ENCODE data around the gene TRH. TPM values are rescaled to one million over a fixed set of nuclear protein-coding genes. Genes with fewer than 3 reads are reported as not detected.

The TRH gene
- total and polyA plus RNA-seq, 2 of the 8 experiments (the other 6 are each of a cell fraction or from before 2014, with no cell fraction given) = not detected

DNA sequence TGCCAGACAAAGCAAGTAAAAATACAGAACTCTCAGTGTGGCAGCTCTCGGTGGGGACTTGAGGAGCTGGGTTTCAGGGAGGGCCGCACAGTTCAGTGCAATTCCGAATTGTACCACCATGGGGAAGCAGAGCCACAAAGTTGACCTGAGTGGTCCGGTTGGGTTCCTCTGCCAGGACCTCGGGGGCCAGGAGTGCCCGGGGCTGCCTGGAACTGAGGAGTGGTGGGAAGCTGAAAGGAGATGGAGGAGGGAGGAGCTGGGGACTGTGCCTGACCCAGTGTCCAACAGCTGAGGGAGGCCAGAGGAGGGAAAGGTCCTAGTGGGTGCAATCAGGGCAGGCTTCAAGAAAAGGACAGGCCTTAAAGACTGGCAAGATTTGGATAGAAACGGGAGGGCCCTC lies 32.2 kb upstream of the TRH start:
- Histone ChIP-seq H2BK5ac (ENCODE audit: low read depth, low read length) (no peak overlapping the region), H3K14ac (ENCODE audit: insufficient read length) (no peak overlapping the region), H4K8ac (ENCODE audit: extremely low read depth, insufficient read depth, low read length) (no peak overlapping the region), H3K18ac (ENCODE audit: extremely low read depth, low read length) (no peak overlapping the region), H2BK20ac (ENCODE audit: low read length) (no peak overlapping the region), H3K23me2 (ENCODE audit: low read depth, low read length) (peaks cover 2% of the 10 kb centered on the region; the same call in 1 of the 2 replicates), H4K20me1 (replicated peaks in 1 of 2; ENCODE audit: control insufficient read depth in 1 of 2, insufficient read depth in 2 of 2, low read length in 2 of 2) (no peaks in the 10 kb centered on the region), H3K56ac (replicated peaks; ENCODE audit: insufficient read length, low read depth, low read length) (no peak overlapping the region), H3K36me3 (ENCODE audit: control insufficient read depth in 2 of 4, insufficient read depth in 4 of 4, low read length in 3 of 4) (no peaks in the 10 kb centered on the region), H3K23ac (ENCODE audit: insufficient read length) (no peak overlapping the region), H3K79me1 (ENCODE audit: low read depth, low read length) (no peaks in the 10 kb centered on the region), H3K4me1 (replicated peaks in 1 of 4; ENCODE audit: control insufficient read depth in 3 of 4, insufficient read depth in 4 of 4, low read length in 3 of 4) (no peaks in the 10 kb centered on the region; a peak in 1 of 7 replicates), H3K27ac (ENCODE audit: low read depth, low read length) (no peak overlapping the region), H2AK5ac (ENCODE audit: low read depth, low read length) (no peak overlapping the region), H2BK120ac (replicated peaks; ENCODE audit: low read depth, low read length) (no peak overlapping the region), H3K4ac (replicated peaks; ENCODE audit: insufficient read length, low read depth, low read length) (no peak overlapping the region), H3K4me3 (ENCODE audit: extremely low read depth in 1 of 4, insufficient read depth in 2 of 4, low read depth in 3 of 4, low read length in 4 of 4) (no peak overlapping the region), H2BK15ac (ENCODE audit: low read length) (no peak overlapping the region), H2BK12ac (ENCODE audit: low read depth, low read length) (no peak overlapping the region), H3K27me3 (replicated peaks in 1 of 4; ENCODE audit: control insufficient read depth in 3 of 4, extremely low read depth in 1 of 4, insufficient read depth in 3 of 4, low read length in 3 of 4) (peaks cover 0 to 5% (median 0%) of the 10 kb centered on the region in 4 experiments; a peak in 1 of 7 replicates), H3K4me2 (ENCODE audit: insufficient read depth in 1 of 2, low read depth in 2 of 2, low read length in 2 of 2) (no peak overlapping the region), H2AFZ (ENCODE audit: low read length) (0 out of 2 replicates have a peak overlapping the region, but pooled peaks have one; percentile 76), H3K9ac (replicated peaks in 1 of 4; ENCODE audit: extremely low read depth in 1 of 4, low read depth in 3 of 4, low read length in 3 of 4) (no peak overlapping the region), H3K9me3 (ENCODE audit: insufficient read depth in 2 of 2, low read depth in 1 of 2, low read length in 1 of 2) (no peaks in the 10 kb centered on the region), H4K91ac (replicated peaks; ENCODE audit: insufficient read length, low read length) (no peak overlapping the region), H3K79me2 (ENCODE audit: control insufficient read depth in 1 of 2, insufficient read depth in 2 of 2, low read length in 2 of 2) (no peaks in the 10 kb centered on the region), H4K5ac (ENCODE audit: insufficient read length, low read depth, low read length) (no peak overlapping the region)
- ChIA-PET CTCF (ENCODE audit: partially characterized antibody) (interaction anchor here (0.6 to 6.4 kb wide), 53 partner anchors 8 to 559 kb away, joined by 3 to 165 read pairs (median 4); partner anchors contain the start of gene TRH), POLR2A (ENCODE audit: partially characterized antibody) (interaction anchor here (0.7 to 1.4 kb wide), 5 partner anchors 13 to 359 kb away, joined by 3 to 4 read pairs (median 3); no protein-coding TSS in a partner anchor)
- DNase-seq (ENCODE audit: low read depth in 1 of 2, low spot score in 2 of 2) (peak; percentile 75 to 91), FAIRE-seq (peak; percentile 77)
- WGBS, 2 experiments (ENCODE audit: extremely low coverage in 1 of 2, insufficient coverage in 1 of 2, insufficient read length in 1 of 2, insufficient replicate concordance in 2 of 2, low coverage in 1 of 2, low lambda C conversion rate in 2 of 2, missing lambda C conversion rate in 1 of 2) = 21% methylated on average over 7 of the region's 7 CpGs; no CpG with 5 or more reads in 1 of the 2 experiments
- TF ChIP-seq SP4 (IDR thresholded peaks at IDR 0.05; ENCODE audit: low read length) = no peak
- TF ChIP-seq EP300 (IDR thresholded peaks at IDR 0.05; ENCODE audit: borderline replicate concordance in 1 of 2, low read depth in 2 of 2, low read length in 2 of 2) = no peak
- TF ChIP-seq NANOG (IDR thresholded peaks at IDR 0.05; ENCODE audit: insufficient read depth, low read depth, low read length, poor library complexity, severe bottlenecking) = no peak
- TF ChIP-seq, protein P1, sequence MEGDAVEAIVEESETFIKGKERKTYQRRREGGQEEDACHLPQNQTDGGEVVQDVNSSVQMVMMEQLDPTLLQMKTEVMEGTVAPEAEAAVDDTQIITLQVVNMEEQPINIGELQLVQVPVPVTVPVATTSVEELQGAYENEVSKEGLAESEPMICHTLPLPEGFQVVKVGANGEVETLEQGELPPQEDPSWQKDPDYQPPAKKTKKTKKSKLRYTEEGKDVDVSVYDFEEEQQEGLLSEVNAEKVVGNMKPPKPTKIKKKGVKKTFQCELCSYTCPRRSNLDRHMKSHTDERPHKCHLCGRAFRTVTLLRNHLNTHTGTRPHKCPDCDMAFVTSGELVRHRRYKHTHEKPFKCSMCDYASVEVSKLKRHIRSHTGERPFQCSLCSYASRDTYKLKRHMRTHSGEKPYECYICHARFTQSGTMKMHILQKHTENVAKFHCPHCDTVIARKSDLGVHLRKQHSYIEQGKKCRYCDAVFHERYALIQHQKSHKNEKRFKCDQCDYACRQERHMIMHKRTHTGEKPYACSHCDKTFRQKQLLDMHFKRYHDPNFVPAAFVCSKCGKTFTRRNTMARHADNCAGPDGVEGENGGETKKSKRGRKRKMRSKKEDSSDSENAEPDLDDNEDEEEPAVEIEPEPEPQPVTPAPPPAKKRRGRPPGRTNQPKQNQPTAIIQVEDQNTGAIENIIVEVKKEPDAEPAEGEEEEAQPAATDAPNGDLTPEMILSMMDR (IDR thresholded peaks at IDR 0.05; ENCODE audit: control extremely low read depth in 1 of 3, insufficient read depth in 1 of 3, low read depth in 1 of 3, low read length in 3 of 3) = peak; percentile 87 to 94 (median 90)
- 0 out of 2 replicates have a peak, but pooled peaks have one; percentile 32 for TF ChIP-seq TBP (IDR thresholded peaks at IDR 0.05; ENCODE audit: low read depth, low read length)
- TF ChIP-seq TCF12 (IDR thresholded peaks at IDR 0.05; ENCODE audit: low read depth, low read length) = no peak
- TF ChIP-seq RAD21 (IDR thresholded peaks at IDR 0.05 in 1 of 2, conservative IDR thresholded peaks at IDR 0.05 in 1 of 2; ENCODE audit: low read depth in 2 of 2, low read length in 2 of 2) = peak; percentile 97
- TF ChIP-seq CBX5 (IDR thresholded peaks at IDR 0.05; ENCODE audit: low read depth, low read length) = no peak

All from H1 (cell line).